ENCODE measurements around the gene BAIAP2L1.

The BAIAP2L1 gene

DNA sequence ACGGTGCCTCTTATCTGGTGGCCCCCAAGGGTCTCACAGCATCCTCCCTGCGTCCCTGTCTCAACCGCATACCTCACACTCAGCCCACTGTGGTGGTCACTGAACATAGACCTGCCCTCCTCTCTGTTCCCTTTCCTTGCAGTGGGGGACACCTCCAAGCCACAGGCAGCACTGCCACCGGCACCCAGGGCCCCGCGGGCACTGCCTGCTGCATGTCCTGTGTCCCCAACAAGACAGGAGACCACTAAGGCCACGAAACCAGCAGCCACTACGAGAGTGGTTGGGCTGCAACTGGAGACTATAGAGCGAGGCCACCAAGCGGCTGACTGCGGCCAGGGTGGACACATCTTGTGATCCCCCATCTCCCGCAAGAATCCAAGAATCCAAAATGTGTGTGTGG is 104.1 kb downstream of the BAIAP2L1 start:
- in situ Hi-C loops (cut with HindIII; ENCODE audit: low sequenced_read_pairs) = loop anchor here (10.0 kb wide), 1 partner anchor 578 kb away; the partner anchor contains the start of genes TMEM130 and TRRAP

- in situ Hi-C loops (cut with HindIII; ENCODE audit: low sequenced_read_pairs) = loop anchor here (10.0 kb wide), 1 partner anchor 579 kb away; the partner anchor contains the start of genes TMEM130 and TRRAP
Measured at GRCh38 chr7:98295467-98296192, 105.3 kb downstream of the BAIAP2L1 start.

- in situ Hi-C loops (cut with HindIII; ENCODE audit: low sequenced_read_pairs) = loop anchor here (10.0 kb wide), 1 partner anchor 580 kb away; the partner anchor contains the start of genes TMEM130 and TRRAP
Measured at GRCh38 chr7:98294798-98295382, 106.0 kb downstream of the BAIAP2L1 start.

DNA sequence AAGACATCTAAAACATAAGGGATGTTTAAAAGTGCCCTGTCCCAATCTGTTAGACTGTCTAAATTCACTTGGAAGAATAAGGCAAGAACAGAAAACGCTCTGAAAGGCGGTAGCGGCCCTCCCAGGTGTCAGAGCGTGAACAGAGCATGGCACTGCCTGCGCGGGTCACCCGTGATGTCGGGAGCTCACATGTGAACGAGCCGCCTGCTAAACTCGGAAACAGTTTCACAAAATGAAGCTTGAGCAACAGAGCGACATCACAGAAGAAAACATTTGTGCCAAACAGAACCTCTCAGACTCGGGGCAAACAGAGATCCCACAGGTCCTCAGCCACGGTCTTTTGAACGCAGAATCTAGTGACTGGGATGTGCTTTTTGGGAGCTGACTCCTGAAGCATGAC is 106.6 kb downstream of the BAIAP2L1 start:
- in situ Hi-C loops (cut with HindIII; ENCODE audit: low sequenced_read_pairs) = loop anchor here (10.0 kb wide), 1 partner anchor 580 kb away; the partner anchor contains the start of genes TMEM130 and TRRAP

DNA sequence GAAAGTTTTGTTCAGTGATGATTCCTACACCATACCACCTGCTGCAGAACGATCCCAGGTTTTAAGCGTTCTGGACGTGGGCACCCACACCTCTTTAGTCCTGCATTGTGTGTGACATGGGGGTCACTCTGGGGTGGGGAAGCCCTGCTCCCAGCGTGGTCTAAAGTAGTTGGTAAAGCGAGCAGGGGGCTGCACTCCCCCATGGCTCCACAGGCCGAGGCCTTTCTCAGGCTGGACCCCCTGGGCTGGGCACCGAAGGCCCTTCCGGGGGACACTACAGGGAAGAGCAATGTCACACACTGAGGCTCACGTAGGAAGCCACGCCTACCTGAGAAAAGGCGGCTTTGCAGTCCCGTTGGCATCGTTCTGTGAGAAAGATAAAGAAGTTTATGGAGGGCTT is 107.1 kb downstream of the BAIAP2L1 start:
- in situ Hi-C loops (cut with HindIII; ENCODE audit: low sequenced_read_pairs) = loop anchor here (10.0 kb wide), 1 partner anchor 581 kb away; the partner anchor contains the start of genes TMEM130 and TRRAP

DNA sequence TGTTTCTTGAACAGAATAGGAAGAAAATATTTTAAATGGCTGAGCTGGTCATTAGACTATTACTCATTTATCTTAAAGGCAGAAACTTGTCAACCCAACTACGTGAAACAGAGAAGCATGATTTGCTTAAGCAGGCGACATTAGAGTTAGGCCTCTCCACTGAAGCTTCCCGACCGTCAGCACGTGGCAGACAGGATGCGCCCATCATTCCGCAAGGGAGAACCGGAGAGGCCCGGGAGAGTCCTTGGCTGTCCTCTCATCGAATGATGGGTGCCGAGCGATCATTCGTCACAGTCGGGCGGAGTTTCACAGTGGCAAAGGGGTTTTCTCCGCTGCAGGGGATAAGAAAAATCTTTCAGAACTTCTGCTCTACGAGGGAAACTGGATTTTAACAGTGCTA is 107.6 kb downstream of the BAIAP2L1 start:
- in situ Hi-C loops (cut with HindIII; ENCODE audit: low sequenced_read_pairs) = loop anchor here (10.0 kb wide), 1 partner anchor 582 kb away; the partner anchor contains the start of genes TMEM130 and TRRAP

GRCh38 chr7:98291717-98292116 is 109.2 kb downstream of the BAIAP2L1 start:
- in situ Hi-C loops (cut with HindIII; ENCODE audit: low sequenced_read_pairs) = loop anchor here (10.0 kb wide), 1 partner anchor 583 kb away; the partner anchor contains the start of genes TMEM130 and TRRAP

DNA sequence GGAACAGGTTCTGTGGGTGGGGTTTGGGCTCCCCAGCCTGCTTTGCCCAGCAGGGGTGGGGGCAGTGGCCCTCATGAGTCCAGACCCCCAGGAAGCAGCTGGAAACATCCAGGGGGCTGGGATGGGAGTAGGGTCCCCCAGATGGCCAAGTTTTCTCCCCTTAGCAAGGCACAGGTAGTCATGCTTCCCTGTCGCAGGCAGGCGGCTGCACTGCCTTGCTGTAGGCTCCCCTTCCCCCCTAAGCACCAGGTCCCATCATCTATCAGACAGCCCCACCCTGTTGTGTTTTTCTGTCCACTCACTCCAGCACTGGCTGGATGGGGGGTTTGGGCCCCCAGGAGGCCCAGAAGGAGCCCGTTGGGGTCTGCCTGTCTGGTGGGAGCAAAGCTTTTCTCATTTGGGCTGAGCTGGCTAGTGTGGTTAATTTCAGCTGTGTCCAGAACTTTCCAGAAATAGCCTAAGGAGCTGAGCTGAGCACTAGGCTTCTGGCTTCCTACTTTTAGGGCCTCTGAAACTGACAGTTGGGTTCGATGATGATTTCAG is 111.5 kb downstream of the BAIAP2L1 start:
- in situ Hi-C loops (cut with HindIII; ENCODE audit: low sequenced_read_pairs) = no loop called here

GRCh38 chr7:98288064-98288823 is 112.6 kb downstream of the BAIAP2L1 start:
- in situ Hi-C loops (cut with HindIII; ENCODE audit: low sequenced_read_pairs) = no loop called here

- in situ Hi-C loops (cut with HindIII; ENCODE audit: low sequenced_read_pairs) = no loop called here
Measured at GRCh38 chr7:98287486-98287959, 113.4 kb downstream of the BAIAP2L1 start.

GRCh38 chr7:98286701-98287485 is 114.0 kb downstream of the BAIAP2L1 start:
- in situ Hi-C loops (cut with HindIII; ENCODE audit: low sequenced_read_pairs) = no loop called here

- in situ Hi-C loops (cut with HindIII; ENCODE audit: low sequenced_read_pairs) = no loop called here
Measured at GRCh38 chr7:98286093-98286539, 114.8 kb downstream of the BAIAP2L1 start.

- in situ Hi-C loops (cut with HindIII; ENCODE audit: low sequenced_read_pairs) = no loop called here
Measured at GRCh38 chr7:98285157-98286092, 115.5 kb downstream of the BAIAP2L1 start.

DNA sequence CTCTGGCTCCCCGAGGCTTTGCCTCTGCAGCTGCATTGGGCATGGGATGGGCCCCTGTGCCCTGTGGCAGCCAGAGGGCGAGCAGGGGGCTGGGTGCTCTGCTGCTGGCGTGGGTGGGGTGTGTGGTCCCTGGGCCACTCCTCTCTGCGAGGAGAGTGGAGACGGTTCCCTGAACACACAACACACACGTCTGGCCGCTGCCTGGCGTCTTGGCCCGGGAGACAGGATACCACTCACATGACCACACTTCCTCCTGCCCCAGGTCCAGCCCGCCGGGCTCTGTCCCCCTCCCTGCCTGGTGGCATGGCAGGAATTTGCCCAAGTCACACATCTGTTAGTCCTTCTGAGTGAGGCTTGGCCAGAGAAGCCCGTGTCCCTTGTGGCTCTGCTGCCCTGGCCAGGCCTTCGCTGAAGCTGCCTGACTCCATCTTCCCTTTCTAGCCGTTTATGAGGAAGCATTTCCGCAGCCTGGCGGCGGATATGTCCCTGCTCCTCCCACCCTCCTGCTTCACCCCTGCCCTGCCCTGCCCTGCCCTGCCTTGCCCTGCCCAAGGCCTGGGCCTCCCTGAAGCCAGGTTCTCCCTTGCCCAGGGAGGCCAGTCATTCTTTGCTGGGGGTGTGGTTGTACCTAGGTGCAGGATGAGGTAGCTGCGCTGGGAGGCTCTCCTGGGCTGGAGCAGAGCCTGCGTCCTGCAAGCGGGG is 116.4 kb downstream of the BAIAP2L1 start:
- in situ Hi-C loops (cut with HindIII; ENCODE audit: low sequenced_read_pairs) = no loop called here

DNA sequence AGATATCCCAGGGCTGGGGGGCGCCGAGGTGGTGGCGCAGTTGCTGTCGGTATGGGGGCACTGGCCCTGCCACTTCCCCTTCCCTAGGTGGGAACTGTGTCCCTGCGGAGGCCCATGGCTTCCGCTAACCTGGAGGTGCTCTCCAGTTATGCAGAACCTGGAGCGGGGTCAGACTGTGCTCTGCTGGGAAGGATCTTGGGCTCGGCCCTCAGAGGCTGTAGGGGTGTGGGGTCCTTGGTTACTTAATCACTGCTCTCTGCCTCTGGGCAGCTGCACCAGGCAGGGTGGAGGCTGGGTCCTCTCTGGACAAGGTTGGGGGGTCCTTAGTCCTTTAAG is 117.0 kb downstream of the BAIAP2L1 start:
- in situ Hi-C loops (cut with HindIII; ENCODE audit: low sequenced_read_pairs) = no loop called here

DNA sequence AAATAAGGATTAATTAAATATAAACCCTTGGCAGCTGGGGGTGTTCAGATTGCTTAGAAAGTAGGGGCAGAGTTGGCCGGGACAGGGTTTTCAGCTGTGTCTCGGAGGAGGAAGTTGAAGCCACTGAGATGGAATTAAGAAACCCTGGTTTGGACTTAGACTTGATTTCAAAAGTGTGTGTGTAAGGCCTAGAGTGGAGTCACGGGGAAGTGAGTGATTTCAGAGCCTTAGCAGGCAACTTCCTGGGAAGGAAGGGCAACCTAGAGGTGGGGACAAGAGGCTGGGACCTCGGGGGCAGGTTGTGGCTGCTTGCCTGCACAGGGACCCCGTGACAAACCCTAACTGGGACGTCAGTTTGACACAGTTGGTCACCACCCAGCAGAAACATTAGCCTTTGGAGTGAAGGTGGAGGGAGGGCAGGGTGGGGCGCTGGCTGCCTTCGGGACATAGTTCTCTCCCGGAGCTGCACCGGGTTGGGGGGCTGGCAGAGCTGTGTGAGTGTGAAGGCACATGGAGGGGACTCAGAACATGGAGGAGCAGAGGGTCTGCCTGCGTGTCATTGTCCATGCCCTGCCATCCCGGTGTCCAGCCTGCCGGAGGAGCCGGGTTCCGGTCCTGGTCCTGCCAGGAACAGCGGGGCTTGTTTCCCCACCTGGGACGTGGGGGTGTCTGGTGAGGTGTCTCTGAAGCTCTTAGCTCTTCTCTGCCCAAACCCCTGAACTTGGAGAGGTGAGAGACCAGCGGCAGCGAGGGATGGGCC is 117.6 kb downstream of the BAIAP2L1 start:
- in situ Hi-C loops (cut with HindIII; ENCODE audit: low sequenced_read_pairs) = no loop called here

- in situ Hi-C loops (cut with HindIII; ENCODE audit: low sequenced_read_pairs) = no loop called here
Measured at GRCh38 chr7:98282703-98283102, 118.2 kb downstream of the BAIAP2L1 start.

Data from DLD1 (cell line).